HFFc6 (cell line): ENCODE data around the gene NUP210. TPM values are rescaled to one million over a fixed set of nuclear protein-coding genes. Genes with fewer than 3 reads are reported as not detected.

ENCODE experiments used
- DNase-seq: peaks from one replicate; pipeline ENCODE4 v3.0.0-alpha.2; 2018
- H3K27ac Mint-ChIP-seq: 2 replicates; pipeline ENCODE4 v1.8.0; 2020; ENCODE audit warnings: mild to moderate bottlenecking, mixed read lengths
- H3K27me3 Mint-ChIP-seq: 2 replicates; pipeline ENCODE4 v1.8.0; 2021; ENCODE audit warnings: mild to moderate bottlenecking, moderate library complexity, mixed read lengths; ENCODE audit not compliant: insufficient read depth
- H3K36me3 Mint-ChIP-seq: 2 replicates; pipeline ENCODE4 v1.8.0; 2021; ENCODE audit warnings: low read depth, mixed read lengths
- H3K4me1 Mint-ChIP-seq: 2 replicates; pipeline ENCODE4 v1.8.0; 2020; ENCODE audit warnings: low read depth, mixed read lengths
- H3K4me3 Mint-ChIP-seq: 2 replicates; pipeline ENCODE4 v1.8.0; 2020; ENCODE audit warnings: mild to moderate bottlenecking, moderate library complexity, mixed read lengths
- H3K9me3 Mint-ChIP-seq: 2 replicates; pipeline ENCODE4 v1.8.0; 2020; ENCODE audit warnings: mild to moderate bottlenecking, mixed read lengths
- CTCF ChIP-seq: fragments of 200-600 bp; sonication (generic); IDR thresholded peaks from 2 replicates; pipeline ENCODE4 v1.5.0; 2021; ENCODE audit warnings: antibody characterized with exemption, mild to moderate bottlenecking
- total RNA-seq, 6 experiments: library from RNA; stranded (reverse); fragmentation: NEBNext Ultra II Directional; extraction: Animal tissue kit (Norgen Biotek cat#: 25700); gene quantifications; 2 replicates in 1 of 6; 3 replicates in 5 of 6; pipeline ENCODE4 v1.2.3, GENCODE V29; 2021

NUP210 gene
- total RNA-seq, 6 experiments from 2014 or later: 0.33 to 3.4 (median 3.1) TPM

- no peak for DNase-seq
- Mint-ChIP-seq H3K4me1 (peaks cover 17% of the 10 kb centered on the region), H3K27ac (no peak overlapping the region), H3K4me3 (no peak overlapping the region), H3K27me3 (peaks cover 14% of the 10 kb centered on the region), H3K36me3 (no peaks in the 10 kb centered on the region), H3K9me3 (0 out of 2 replicates have a peak, but pooled peaks cover 3% of the 10 kb centered on the region)
- no peak for TF ChIP-seq CTCF
Measured at GRCh38 chr3:13414040-13414729, 5.9 kb downstream of the NUP210 start.

GRCh38 chr3:13411186-13411860 is 8.8 kb downstream of the NUP210 start:
- peaks cover 11% of the 10 kb centered on the region for H3K27me3 Mint-ChIP-seq
- TF ChIP-seq CTCF: no peak
- H3K4me3 Mint-ChIP-seq: no peak overlapping the region

GRCh38 chr3:13408890-13409289 is 11.2 kb downstream of the NUP210 start:
- H3K4me1 Mint-ChIP-seq: peaks cover 13% of the 10 kb centered on the region
- TF ChIP-seq CTCF: no peak
- H3K4me3 Mint-ChIP-seq: no peak overlapping the region
- no peak overlapping the region for H3K27ac Mint-ChIP-seq
- peaks cover 8% of the 10 kb centered on the region for H3K27me3 Mint-ChIP-seq
- H3K9me3 Mint-ChIP-seq: peaks cover 20% of the 10 kb centered on the region
- no peak for DNase-seq
- H3K36me3 Mint-ChIP-seq: no peaks in the 10 kb centered on the region

More at GRCh38 chr3:13411186-13411860, 8.8 kb downstream of the NUP210 start:
- Mint-ChIP-seq H3K36me3 (no peaks in the 10 kb centered on the region), H3K27ac (no peak overlapping the region), H3K9me3 (peaks cover 20% of the 10 kb centered on the region), H3K4me1 (peaks cover 17% of the 10 kb centered on the region)
- no peak for DNase-seq

GRCh38 chr3:13407926-13408325 is 12.2 kb downstream of the NUP210 start:
- DNase-seq: no peak
- Mint-ChIP-seq H3K4me1 (0 out of 2 replicates have a peak, but pooled peaks cover 6% of the 10 kb centered on the region), H3K27me3 (peaks cover 8% of the 10 kb centered on the region), H3K36me3 (no peaks in the 10 kb centered on the region), H3K9me3 (peaks cover 20% of the 10 kb centered on the region), H3K4me3 (no peak overlapping the region), H3K27ac (no peak overlapping the region)
- TF ChIP-seq CTCF: no peak

- Mint-ChIP-seq H3K27ac (no peak overlapping the region), H3K4me1 (0 out of 2 replicates have a peak, but pooled peaks cover 6% of the 10 kb centered on the region), H3K36me3 (no peaks in the 10 kb centered on the region), H3K4me3 (no peak overlapping the region), H3K27me3 (peaks cover 8% of the 10 kb centered on the region), H3K9me3 (peaks cover 20% of the 10 kb centered on the region)
- DNase-seq: no peak
- no peak for TF ChIP-seq CTCF
Measured at GRCh38 chr3:13407475-13407874, 12.6 kb downstream of the NUP210 start.
